Fibroblast of skin of right quadriceps (primary cell): ENCODE data around the gene PDZK1IP1.
"Not testable (repeated sequence)": the region's sequence is repeated elsewhere in the genome, so short reads cannot be mapped to it uniquely, and the experiment has no call there.

Experiments
- DNase-seq: peaks from one replicate; pipeline ENCODE4 v3.0.0-alpha.2; 2013

The PDZK1IP1 gene

DNA sequence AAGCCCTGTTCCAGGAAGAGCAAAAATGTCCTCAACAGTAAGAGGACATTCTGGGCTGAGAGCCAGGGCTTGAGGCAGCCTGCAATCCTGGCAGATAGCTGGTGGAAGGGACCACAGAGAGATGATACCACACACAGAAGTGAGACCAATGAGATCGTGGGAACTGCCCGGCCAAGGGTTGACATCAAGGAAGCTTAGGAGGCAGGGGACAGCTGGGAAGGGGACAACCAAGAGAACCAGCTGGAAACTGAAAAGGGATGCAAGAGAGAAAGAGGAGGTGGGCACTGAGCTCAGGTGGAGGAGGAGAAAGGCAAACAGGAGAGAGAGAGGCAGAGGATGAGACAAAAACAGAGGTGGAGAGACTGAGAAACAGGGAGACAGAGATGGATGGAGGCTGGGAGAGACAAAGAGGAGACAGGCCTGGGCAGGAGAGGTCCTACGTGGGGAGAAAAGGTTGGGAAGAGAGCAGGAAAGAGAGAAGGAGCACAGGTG lies 9.2 kb downstream of the PDZK1IP1 start:
- DNase-seq, result no peak

DNA sequence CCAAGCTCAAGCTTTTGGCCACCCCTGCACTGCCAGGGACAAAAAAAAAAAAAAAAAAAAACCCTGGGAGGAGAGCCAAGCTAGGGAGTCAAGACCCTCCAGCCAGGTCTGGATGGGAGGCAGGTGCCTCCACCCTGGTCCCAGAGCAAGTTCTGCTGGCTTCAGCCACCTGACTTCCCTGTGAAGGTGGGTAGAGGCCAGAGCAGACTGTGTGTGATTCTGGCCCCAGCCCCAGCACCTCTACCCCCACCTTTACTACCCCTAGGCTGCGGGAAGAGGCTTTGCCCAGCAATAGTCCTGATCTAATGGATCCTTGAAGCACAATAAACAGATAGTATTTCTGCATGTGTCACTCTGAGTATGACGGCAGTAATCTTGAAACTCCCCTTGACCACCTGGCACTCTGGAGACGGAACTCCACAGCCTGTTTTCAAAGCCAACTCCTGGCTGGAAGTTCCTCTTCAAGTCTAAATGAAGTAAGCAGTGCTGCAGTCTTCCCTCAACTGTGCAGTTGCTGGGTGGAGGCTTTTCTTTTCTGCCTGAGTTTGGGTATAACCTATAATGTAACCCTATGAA lies 9.8 kb downstream of the PDZK1IP1 start:
- no peak for DNase-seq

DNA sequence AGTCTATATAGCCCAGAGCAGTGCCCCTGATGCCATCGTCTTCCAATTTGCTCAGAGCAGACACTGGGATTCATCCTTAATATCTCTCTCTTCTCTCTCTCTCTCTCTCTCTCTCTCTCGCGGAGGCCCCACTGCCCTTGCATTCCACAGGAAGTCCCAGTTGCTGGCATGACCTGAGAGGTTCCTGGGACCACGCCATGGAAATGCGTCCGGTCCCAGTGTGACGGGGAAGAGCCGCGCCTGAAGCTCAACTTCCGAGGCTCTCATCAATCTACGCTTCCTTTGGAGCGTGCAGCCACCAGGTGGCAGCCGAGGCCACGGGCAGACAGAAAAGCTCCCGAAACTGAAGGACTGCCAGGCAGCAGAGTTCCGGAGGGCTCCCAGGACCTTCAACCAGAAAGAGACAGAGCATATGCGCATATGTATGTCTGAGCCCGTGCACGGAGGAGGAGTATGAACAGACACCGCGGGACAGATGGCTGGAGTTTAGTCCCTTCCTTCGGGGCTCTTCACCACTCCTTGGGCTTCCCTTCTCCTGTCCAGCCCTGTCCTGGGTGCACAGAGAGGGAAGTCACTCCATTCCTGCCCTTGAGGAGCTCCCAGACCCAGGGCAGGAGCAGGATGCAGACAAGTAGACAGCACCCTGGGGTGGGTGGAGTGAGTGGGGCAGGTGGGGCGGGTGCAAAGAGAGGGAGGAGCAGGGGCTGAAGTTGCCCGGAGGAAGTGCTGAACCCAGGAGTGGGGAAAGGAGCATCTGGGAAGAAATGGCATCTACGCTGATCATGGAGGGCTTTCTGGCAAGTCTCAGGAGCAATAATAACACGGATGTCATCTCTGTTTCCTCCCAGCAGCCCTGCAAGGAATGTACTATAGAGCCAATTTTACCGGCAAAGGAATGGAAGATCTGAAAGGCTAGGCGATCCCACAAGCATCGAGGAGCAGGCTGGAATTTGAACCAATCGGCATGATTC lies 10.5 kb downstream of the PDZK1IP1 start:
- DNase-seq, result peak; percentile 94

DNA sequence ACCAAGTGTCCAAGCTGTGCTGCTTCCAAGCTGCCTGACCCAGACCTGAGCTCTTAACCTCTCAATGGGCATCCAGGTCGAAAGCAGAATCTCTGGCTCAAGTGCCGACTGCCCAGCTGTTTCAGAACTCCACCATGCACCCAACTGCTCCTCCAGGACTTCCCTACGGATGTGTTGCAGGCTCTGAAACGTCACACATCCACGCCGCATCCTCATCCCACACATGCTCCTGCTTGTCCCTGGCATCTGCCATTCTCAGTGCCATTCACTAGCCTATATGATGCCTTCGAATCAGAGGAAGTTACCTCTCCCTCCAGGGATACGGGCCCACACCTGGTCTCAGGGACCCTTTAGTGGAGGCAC lies 11.2 kb downstream of the PDZK1IP1 start:
- DNase-seq, result no peak

DNA sequence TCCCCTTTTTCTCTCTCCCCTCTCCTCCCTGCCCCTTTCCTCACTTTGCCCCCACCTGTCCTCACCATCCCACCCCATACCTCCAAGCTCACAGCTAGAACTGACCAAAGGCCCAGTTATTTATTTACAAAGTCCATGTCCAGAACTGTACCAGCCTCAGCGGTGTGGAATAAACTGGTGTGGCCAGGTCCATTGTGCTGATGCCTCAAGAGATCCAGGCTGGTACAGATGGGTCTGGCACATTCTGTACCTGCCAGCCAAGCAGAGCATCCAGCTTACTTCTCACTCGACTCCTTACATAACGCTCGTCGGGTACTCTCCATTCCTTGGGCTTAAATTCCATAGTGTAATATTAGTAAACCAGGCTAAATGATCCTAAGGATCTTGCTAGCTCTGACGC lies 11.8 kb downstream of the PDZK1IP1 start:
- no peak for DNase-seq

DNA sequence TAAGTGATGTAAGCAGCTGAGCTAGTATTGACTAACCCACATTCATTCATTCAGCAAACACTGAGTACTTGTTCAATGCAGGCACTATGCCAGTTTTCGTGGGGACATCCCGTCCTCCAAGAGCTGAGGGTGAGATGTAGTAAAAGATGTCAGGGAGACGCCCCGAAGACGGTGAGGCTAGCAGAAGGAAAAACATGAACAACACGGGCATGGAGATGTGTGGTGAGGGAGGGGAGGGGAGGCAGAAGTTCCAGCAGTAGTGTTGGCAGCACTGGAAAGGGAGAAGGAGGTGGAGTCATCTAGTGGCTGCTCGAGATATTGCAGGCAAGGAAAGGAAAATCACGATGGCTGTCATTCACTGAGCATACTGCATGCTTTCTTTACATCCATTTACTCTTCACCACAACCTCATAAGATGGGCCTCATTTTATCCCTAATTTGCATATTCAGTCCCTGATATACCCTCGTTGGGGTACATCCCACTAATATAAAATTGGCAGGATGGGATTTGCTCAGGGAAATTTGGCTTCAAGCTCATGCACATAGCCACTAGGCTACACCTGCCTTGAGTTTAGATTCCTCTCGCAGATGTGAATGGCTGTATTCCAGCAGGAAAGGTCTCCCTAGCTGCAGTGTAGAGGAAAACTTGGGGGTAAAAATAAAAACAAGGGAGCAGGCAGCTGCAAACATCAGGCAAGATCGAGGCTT lies 14.5 kb downstream of the PDZK1IP1 start:
- DNase-seq, result peak; percentile 47

DNA sequence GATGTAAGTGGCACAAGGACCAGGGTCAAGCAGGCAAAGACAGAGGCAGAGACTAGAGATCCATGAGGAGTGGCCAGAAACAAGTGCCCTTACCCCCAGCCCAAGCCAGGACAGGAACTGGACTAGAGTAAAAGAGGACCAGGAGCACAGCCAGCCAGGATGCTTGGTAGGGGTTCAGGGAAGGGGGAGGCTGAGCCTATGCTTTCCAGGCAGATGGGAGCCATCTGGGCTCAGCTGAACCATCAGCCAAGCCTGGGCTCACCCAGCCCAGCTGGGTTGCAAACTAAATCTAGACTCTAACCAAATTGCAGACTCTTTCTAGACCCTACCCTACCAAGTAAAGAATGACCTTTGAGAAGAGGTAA lies 15.2 kb downstream of the PDZK1IP1 start:
- no peak for DNase-seq

DNA sequence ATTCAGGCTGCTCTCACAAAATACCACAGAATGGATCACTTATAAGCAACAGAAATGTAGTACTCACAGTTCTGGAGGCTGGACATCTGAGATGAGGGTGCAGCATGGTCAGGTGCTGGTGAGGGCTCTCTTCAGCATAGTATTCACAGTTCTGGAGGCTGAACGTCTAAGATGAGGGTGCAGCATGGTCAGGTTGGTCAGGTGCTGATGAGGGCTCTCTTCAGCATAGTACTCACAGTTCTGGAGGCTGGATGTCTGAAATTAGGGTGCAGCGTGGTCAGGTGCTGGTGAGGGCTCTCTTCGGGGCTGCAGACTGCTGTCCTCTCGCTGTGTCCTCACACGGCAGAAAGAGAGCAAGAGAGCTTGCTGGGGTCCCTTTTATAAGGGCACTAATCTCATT lies 17.1 kb downstream of the PDZK1IP1 start:
- no peak for DNase-seq

DNA sequence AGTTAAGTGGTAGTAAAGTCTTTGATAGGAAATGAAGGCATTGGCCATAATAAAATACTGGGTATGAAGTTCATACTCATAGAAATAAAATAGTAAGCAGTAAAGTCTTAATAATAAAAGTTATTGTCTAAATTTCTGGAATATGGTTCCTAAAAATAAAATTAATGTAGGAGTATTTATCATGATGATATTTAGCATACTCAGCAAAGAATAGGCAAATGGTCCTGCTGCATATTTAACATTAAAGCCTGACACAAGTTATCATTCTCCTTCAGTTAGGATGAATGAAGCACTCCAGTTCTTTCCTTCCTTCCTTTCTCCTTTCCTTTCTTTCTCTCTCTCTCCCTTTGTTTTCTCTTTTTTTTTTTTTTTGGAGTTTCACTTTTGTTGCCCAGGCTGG lies 25.3 kb downstream of the PDZK1IP1 start:
- no peak for DNase-seq

DNA sequence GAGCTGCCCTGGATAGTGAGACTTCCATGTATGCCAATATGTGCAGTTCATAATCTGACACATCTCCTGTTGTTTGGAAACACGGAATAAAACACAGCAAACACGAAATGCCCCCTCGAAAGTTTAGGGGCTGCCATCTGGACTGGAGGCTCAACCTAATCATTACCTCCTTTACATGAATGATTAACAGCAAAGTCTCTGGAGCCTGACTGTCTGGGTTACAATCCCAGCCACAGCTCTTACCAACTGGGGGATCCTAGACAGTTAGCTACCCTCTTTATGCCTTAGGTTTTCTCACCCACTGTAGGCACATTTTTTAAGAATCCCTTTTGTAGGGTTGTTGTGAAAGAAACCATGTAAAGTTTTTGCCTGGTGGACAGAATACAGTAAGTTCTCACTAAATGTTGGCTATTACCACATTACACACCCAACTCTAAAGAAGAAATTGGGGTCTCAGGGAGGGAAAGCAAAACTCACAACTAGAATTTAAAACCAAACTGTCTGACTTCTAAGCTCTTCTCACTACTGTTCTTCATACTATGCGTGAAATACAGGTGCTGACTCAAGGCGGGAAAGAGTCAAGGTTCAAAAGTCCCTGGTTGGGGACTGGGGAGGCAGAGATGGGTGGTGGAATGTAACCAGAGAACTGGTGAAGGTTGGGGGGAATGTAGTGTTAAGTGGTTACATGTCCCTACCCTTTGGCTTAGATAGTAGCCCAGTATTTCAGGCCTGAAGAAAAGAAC lies 28.4 kb downstream of the PDZK1IP1 start:
- DNase-seq, result no peak

DNA sequence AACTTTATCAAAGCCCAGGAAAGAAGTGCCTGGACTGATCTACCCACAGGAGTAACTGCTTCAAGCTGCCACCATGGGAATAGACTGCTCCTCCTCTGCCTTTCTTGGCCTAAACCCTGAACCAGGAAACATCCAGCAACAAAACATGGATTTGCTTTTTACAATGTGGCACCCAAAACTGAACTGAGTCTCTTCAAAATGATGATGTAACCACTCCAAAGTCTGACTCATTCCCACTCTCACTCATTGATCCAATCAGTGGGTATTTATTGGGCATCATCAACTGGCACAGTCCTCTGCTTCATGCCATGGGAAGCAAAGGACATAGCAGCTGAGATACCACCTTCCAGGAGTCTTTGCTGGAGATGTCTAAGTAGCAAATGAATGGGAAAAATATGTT lies 29.1 kb downstream of the PDZK1IP1 start:
- DNase-seq, result no peak

DNA sequence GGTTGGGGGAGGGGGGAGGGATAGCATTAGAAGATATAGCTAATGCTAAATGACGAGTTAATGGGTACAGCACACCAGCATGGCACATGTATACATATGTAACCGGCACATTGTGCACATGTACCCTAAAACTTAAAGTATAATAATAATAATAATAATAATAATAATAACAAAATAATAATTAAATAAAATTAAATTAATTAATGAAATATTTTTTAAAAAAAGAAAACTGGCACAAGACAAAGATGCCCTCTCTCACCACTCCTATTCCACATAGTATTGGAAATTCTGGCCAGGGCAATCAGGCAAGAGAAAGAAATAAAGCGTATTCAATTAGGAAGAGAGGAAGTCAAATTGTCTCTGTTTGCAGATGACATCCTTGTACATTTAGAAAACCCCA lies 31.9 kb downstream of the PDZK1IP1 start:
- not testable (repeated sequence) for DNase-seq

DNA sequence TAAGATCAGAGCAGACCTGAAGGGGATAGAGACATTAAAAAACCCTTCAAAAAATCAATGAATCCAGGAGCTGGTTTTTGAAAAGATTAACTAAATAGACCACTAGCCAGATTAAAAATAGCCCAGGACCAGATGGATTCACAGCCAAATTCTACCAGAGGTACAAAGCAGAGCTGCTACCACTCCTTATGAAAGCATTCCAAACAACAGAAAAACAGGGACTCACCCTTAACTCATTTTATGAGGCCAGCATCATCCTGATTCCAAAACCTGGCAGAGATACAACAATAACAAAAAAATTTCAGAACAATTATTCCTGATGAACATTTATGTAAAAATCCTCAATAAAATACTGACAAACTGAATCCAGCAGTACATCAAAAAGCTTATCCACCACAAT lies 33.4 kb downstream of the PDZK1IP1 start:
- DNase-seq, result not testable (repeated sequence)

DNA sequence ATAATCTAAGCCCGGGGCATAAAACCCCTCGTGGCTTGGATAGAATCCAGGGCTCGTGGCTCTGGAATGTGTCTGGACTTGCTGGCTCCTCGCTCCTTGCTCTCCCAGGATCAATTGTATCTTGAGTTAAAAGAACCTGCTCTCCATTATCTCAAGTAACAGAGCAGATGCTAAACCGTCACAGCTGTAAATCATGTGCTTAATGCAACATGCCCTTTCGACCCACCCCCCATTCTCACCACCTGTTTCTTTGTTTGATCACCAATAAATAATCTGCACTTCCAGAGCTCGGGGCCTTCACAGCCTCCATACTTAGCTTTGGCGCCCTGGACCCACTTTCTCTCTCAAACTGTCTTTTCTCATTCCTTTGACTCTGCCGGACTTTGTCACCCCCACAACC lies 40.7 kb downstream of the PDZK1IP1 start:
- DNase-seq, result not testable (repeated sequence)

DNA sequence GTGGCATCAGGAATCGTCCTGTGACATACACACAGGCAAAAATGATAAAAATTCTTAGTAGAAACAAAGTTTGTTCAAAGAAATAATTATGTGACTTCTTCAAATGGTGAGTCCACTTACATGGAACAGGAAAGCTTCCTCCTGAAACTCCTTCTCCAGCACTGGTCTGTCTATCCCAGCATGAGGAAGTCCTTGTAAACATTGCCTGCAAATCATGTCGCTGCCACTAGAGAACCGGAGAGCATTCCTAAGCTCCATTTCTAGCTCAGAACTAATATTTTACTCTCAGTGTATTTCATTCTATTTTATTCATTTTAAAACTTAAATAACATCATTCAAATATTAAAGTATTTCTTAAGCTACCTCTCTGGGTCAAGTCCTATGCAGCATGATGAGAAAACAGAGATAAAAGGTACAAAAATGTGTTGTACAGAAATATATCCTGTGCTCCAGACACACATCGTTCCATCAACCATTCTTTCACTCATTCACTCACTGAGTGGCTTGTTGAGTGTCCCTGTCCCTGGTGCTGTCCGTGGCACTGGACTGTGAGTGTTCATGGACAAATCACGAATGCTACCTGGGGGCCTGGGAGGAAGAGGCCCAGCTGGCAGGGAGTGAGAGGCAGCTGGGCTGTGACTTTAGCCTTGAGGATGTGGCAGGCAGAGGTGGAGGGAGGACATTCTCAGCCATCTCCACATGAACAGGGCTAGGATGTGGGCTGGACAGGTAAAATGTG lies 42.6 kb downstream of the PDZK1IP1 start:
- DNase-seq, result no peak

DNA sequence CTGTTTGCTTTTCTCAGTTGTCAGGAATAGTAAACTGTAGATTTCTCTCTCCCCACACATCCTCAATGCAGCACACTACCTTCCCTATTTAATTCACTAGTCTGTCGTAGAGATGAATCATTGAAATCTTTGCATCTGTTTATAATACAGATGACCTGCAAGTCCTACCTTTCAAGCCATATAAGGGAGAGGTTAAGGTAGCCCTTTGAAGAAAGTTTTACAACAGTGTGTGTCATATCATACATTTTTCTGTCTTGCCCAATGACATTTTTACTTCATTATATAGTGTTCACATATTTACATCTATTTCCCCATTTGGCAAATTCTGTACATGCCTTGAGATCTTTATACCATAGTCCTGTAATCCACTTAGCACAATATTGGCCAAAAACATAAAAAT lies 43.3 kb downstream of the PDZK1IP1 start:
- not testable (repeated sequence) for DNase-seq

DNA sequence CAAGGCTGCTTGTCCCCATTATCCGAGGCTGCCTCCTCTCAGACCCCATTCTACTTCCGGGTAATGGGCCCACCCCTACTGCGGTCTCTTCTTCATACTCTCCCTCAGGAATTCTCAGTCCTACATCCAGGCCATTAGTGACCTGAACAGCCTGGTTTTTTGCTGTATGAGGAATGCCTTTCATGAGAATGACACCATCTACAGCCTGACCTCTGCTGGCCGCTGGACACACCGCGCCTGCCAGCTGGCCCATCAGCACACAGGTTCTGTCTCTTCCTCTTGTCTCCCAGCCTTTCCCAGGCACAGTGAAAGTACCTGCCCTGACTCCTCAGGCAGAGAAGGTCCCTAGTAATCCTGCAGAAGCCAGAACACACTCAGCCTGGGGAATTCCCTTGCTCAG lies 46.2 kb downstream of the PDZK1IP1 start:
- not testable (repeated sequence) for DNase-seq

DNA sequence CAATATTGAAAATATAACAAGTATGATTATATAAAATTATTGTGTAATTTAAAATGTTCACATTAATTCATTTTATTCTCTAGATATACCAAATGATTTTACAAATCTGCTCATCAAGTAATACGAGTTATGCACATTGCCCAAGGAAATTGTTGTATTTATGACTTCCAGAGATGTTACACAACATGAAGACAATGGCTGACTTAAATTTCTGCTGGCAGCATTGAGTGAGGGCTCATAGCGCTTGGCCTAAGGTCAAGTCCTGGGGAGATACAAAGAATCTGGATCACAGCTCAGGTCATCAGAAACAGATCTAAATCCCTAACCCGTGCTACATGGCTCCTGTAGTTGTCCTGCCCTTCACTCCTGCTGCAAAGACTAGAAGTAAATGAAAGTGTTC lies 49.5 kb downstream of the PDZK1IP1 start:
- DNase-seq, result not testable (repeated sequence)

DNA sequence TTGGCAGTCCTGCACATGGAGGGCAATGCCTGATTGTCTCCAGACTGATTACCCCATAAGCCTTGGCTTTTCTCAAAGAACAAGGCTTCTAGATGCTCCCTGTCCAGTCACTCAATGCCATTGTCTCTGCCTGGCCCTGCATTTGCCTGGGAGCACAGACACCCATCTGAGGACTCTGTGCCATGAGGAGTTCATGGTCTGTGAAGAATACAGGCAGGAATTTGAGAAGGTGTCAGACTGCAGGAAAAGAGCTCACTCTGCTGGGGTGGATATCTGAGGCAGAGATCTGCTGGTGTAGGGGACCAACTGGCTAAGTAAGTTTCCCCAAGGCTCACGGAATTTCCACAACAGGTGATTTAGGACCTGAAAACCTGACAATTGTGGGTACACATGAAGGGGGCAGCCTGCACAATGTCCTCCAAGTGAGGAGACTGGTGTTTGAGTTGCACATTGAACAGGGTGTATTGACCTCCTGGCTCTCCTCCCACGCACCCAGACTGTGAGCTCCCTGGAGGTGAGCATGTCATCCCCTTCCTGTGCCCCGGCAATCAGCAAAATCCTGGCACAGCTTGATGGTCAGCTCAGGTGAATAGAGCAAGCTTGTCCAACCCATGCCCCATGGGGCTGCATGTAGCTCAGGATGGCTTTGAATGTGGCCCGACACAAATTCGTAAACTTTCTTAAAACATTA lies 51.8 kb downstream of the PDZK1IP1 start:
- no peak for DNase-seq

DNA sequence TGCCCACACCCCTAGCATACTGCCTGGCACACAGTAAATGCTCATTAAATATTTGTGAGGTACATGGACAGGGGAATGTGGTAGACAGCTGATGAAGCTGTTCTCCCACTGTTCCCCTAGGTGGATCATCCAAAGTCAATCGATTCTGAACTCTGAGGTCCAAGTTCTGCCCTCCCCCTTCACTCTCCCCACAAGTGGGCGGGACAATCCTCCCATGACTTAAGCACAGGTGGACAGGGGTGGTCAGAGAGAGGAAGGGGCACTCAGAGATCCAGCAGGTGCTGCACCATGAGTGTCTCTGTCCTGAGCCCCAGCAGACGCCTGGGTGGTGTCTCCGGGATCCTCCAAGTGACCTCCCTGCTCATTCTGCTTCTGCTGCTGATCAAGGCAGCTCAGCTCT lies 52.6 kb downstream of the PDZK1IP1 start, which contains the start of gene CYP4A22:
CYP4A22 (plus strand) TSS at position 244 of the 400 bp plus-strand sequence; CDS start at position 289, 45 bp downstream.
- DNase-seq, result no peak
